K562 (cell line): ENCODE results near the gene SPAG9. TPM values are rescaled to one million over a fixed set of nuclear protein-coding genes. Genes with fewer than 3 reads are reported as not detected.
A peak's percentile ranks its signal among the peaks of the same experiment; 100 is the strongest.

ENCODE experiments used
- ATAC-seq: fragments of 200-7000 bp; cut with Tn5 transposase; 3 replicates; pipeline ENCODE4 v1.9.1; 2020; ENCODE audit warnings: moderate library complexity
- BruUV-seq: library from RNA; stranded (reverse); fragments of 400-500 nt; replicated peaks from 2 replicates; lab custom pipeline; 2021; lab: Mats Ljungman, UMichigan
- CTCF ChIA-PET: fragments of 300-600 bp; formaldehyde crosslinking; extraction: SDS; loops from one replicate; lab custom pipeline; 2021; ENCODE audit warnings: low intra/inter-chr PET ratio; lab: Yijun Ruan, JAX
- POLR2A ChIA-PET: fragments of 300-600, 350-650 bp; sonication (Branson Sonifier 250); formaldehyde crosslinking; extraction: SDS; loops from one replicate; lab custom pipeline; 2021; ENCODE audit warnings: antibody characterized with exemption, inconsistent platforms; lab: Yijun Ruan, JAX
- DNase-seq, 4 experiments: peaks; one replicate each; pipeline versions ENCODE4 v3.0.0 to v3.0.0-alpha.2; 2011 to 2018; ENCODE audit warnings: low spot score in 3 of 4, mixed read lengths in 3 of 4; ENCODE audit errors: extremely low read depth in 1 of 4
- FAIRE-seq: peaks from 2 replicates; lab custom pipeline; 2011; peaks lifted over from hg19 to GRCh38; lab: Jason Lieb, UNC
- H2AFZ ChIP-seq: 2 replicates; pipeline ENCODE4 v1.6.0; 2011; ENCODE audit warnings: low read depth, low read length, control low read depth, inconsistent platforms
- H3K27ac ChIP-seq: fragments of 200-600 bp; 3 replicates; pipeline ENCODE4 v1.8.0; 2011; ENCODE audit warnings: low read depth, mild to moderate bottlenecking, control low read depth, inconsistent platforms, low read length, moderate library complexity, mixed read lengths; ENCODE audit errors: extremely low read depth
- H3K27me3 ChIP-seq, 2 experiments: fragments of 300-600 bp in 1 of 2; 2 replicates in 1 of 2; 3 replicates in 1 of 2; pipeline versions ENCODE4 v1.6.0 to v1.8.0; 2011; ENCODE audit warnings: inconsistent platforms in 2 of 2, low read length in 2 of 2, mild to moderate bottlenecking in 1 of 2, mixed read lengths in 1 of 2, moderate library complexity in 1 of 2; ENCODE audit not compliant: control insufficient read depth in 2 of 2, insufficient read depth in 2 of 2
- H3K36me3 ChIP-seq: fragments of 300-600 bp; 3 replicates; pipeline ENCODE4 v1.8.0; 2011; ENCODE audit warnings: mild to moderate bottlenecking, low read length, inconsistent platforms; ENCODE audit not compliant: control insufficient read depth, insufficient read depth
- H3K4me1 ChIP-seq, 2 experiments: fragments of 200-600 bp in 1 of 2; replicated peaks in 1 of 2; 2 replicates in 1 of 2; 3 replicates in 1 of 2; pipeline versions ENCODE4 v1.5.1 to v1.8.0; 2011; ENCODE audit warnings: inconsistent platforms in 2 of 2, low read length in 2 of 2, mild to moderate bottlenecking in 1 of 2, mixed read lengths in 1 of 2, moderate library complexity in 1 of 2; ENCODE audit not compliant: control insufficient read depth in 2 of 2, insufficient read depth in 2 of 2
- H3K4me2 ChIP-seq: 2 replicates; pipeline ENCODE4 v1.6.1; 2011; ENCODE audit warnings: low read length, control low read depth, inconsistent platforms, mixed read lengths; ENCODE audit not compliant: insufficient read depth
- H3K4me3 ChIP-seq: fragments of 200-600 bp; sonication (generic), shearing (Covaris generic); 2 replicates; pipeline ENCODE4 v1.5.1; 2016; ENCODE audit warnings: control low read depth, inconsistent platforms
- H3K79me2 ChIP-seq: fragments of 200-600 bp; 3 replicates; pipeline ENCODE4 v1.8.0; 2011; ENCODE audit warnings: low read length, inconsistent platforms; ENCODE audit not compliant: control insufficient read depth, insufficient read depth
- H3K9ac ChIP-seq, 2 experiments: 2 replicates each; pipeline versions ENCODE4 v1.6.0 to v1.6.1; 2011; ENCODE audit warnings: low read depth in 2 of 2, low read length in 2 of 2, control low read depth in 1 of 2, inconsistent platforms in 1 of 2, mild to moderate bottlenecking in 1 of 2, mixed read lengths in 1 of 2; ENCODE audit not compliant: insufficient read depth in 1 of 2
- H3K9me1 ChIP-seq: one replicate; pipeline ENCODE4 v1.6.0; 2011; ENCODE audit warnings: inconsistent platforms, mild to moderate bottlenecking, low read length, moderate library complexity; ENCODE audit not compliant: control insufficient read depth, insufficient read depth
- H3K9me3 ChIP-seq: replicated peaks from 2 replicates; pipeline ENCODE4 v1.5.1; 2011; ENCODE audit warnings: low read depth, low read length, inconsistent platforms; ENCODE audit not compliant: control insufficient read depth, insufficient read depth
- H4K20me1 ChIP-seq: replicated peaks from 2 replicates; pipeline ENCODE4 v1.6.1; 2011; ENCODE audit warnings: low read length, inconsistent platforms, mixed read lengths; ENCODE audit not compliant: control insufficient read depth, insufficient read depth
- ARID4B ChIP-seq: sonication (generic); formaldehyde crosslinking; IDR thresholded peaks from 2 replicates; pipeline ENCODE4 v1.8.0; 2022; ENCODE audit warnings: mild to moderate bottlenecking, missing genetic modification reagents
- CGGBP1 ChIP-seq: fragments of 250-450 bp; sonication (Bioruptor Pico); IDR thresholded peaks from 2 replicates; pipeline ENCODE4 v1.9.0; 2021; ENCODE audit warnings: mild to moderate bottlenecking
- CREM ChIP-seq: IDR thresholded peaks from 2 replicates; pipeline ENCODE4 v1.6.1; 2014; ENCODE audit warnings: antibody characterized with exemption, low read depth
- DDX20 ChIP-seq: fragments of 450-650 bp; IDR thresholded peaks from 2 replicates; pipeline ENCODE4 v1.6.1; 2016; ENCODE audit warnings: missing genetic modification characterization, low read depth, mild to moderate bottlenecking, missing compliant biosample characterization, moderate library complexity
- GATAD2A ChIP-seq: fragments of 450-650 bp; IDR thresholded peaks from 2 replicates; pipeline ENCODE4 v1.6.1; 2017
- NFIX ChIP-seq: fragments of 250-450 bp; sonication (Bioruptor Pico); IDR thresholded peaks from 2 replicates; pipeline ENCODE4 v1.4.0; 2020; ENCODE audit warnings: low read depth, mild to moderate bottlenecking, moderate library complexity
- NUFIP1 ChIP-seq: fragments of 450-650 bp; IDR thresholded peaks from 2 replicates; pipeline ENCODE4 v1.6.1; 2018; ENCODE audit not compliant: partially characterized antibody
- PREB ChIP-seq: sonication (generic); formaldehyde crosslinking; IDR thresholded peaks from 2 replicates; pipeline ENCODE4 v1.8.1; 2023; ENCODE audit warnings: mild to moderate bottlenecking, missing genetic modification reagents
- PYGO2 ChIP-seq: fragments of 450-650 bp; IDR thresholded peaks from 2 replicates; pipeline ENCODE4 v1.6.1; 2016; ENCODE audit warnings: mild to moderate bottlenecking, missing genetic modification characterization, moderate library complexity, missing compliant biosample characterization
- RBM25 ChIP-seq: fragments of 200-400 bp; formaldehyde crosslinking; IDR thresholded peaks from 2 replicates; pipeline ENCODE4 v1.6.1; 2018; ENCODE audit warnings: low read length, low read depth, moderate library complexity; ENCODE audit not compliant: severe bottlenecking
- TFAP4 ChIP-seq: sonication (generic); formaldehyde crosslinking; IDR thresholded peaks from 2 replicates; pipeline ENCODE4 v1.8.0; 2022; ENCODE audit warnings: missing genetic modification reagents, mild to moderate bottlenecking, moderate library complexity, borderline replicate concordance
- WGBS: fragments of 100-300 bp; shearing (Covaris generic); methylation state at CpG from one replicate; pipeline ENCODE4 v1.1.6; 2016; ENCODE audit warnings: low coverage, mixed read lengths; ENCODE audit not compliant: insufficient coverage; ENCODE audit errors: missing lambda C conversion rate; 5-methylcytosine and 5-hydroxymethylcytosine counted together
- in situ Hi-C: fragments of 300-500 bp; cut with MboI; formaldehyde crosslinking; loops from 4 replicates; pipeline ENCODE4 v1.15.0; 2018; ENCODE audit warnings: inconsistent platforms, mixed read lengths
- intact Hi-C: fragments of 100-400 bp; cut with micrococcal nuclease; formaldehyde crosslinking; loops from 2 replicates; pipeline ENCODE4 v1.14.2; 2022
- polyA plus RNA-seq, 8 experiments: library from polyadenylated mRNA; depleted of rRNA in 4 of 8; stranded (reverse) in 5 of 8; unstranded in 3 of 8; fragments of >200 nt; fragmentation: Nextera tagmentation in 2 of 8; fragmentation: Illumina TruSeq in 1 of 8; extraction: Ambion mirVana in 2 of 8; extraction: Trizol in 1 of 8; gene quantifications; 2 replicates each; pipeline versions ENCODE4 v1.2.1 to v1.2.3, GENCODE V29; 2011 to 2014; ENCODE audit warnings: inconsistent platforms in 1 of 8, missing spikeins in 1 of 8
- total RNA-seq, 7 experiments: library from RNA; depleted of rRNA in 6 of 7; stranded (reverse); fragments of >200 nt in 6 of 7; fragmentation: Illumina TruSeq in 2 of 7; extraction: Trizol in 2 of 7; gene quantifications; 2 replicates each; pipeline versions ENCODE4 v1.2.1 to v1.2.3, GENCODE V29; 2011 to 2021; ENCODE audit warnings: low replicate concordance in 1 of 7

The SPAG9 gene
- total and polyA plus RNA-seq, 9 of the 15 experiments (the other 6 are each of a cell fraction or from before 2014, with no cell fraction given): 12.2 to 99.2 (median 58.2) TPM

GRCh38 chr17:51054748-51055147 lies 65.9 kb downstream of the SPAG9 start (continued):
- no peak for TF ChIP-seq ARID4B (CRISPR knock-in tag)

GRCh38 chr17:51052235-51052634 lies 68.4 kb downstream of the SPAG9 start:
- Histone ChIP-seq H3K4me1 (no peaks in the 10 kb centered on the region; a peak in 1 of 5 replicates), H3K79me2 (peaks cover 20% of the 10 kb centered on the region), H3K27ac (no peak overlapping the region), H3K36me3 (peaks cover 5% of the 10 kb centered on the region; the same call in 1 of the 3 replicates), H3K9ac (no peak overlapping the region), H3K4me3 (no peak overlapping the region), H2AFZ (no peak overlapping the region), H3K27me3 (no peaks in the 10 kb centered on the region), H3K9me3 (no peaks in the 10 kb centered on the region), H4K20me1 (no peaks in the 10 kb centered on the region; the same call in 1 of the 2 replicates), H3K4me2 (no peak overlapping the region), H3K9me1 (no peaks in the 10 kb centered on the region)
- in situ Hi-C loops: no loop called here
- intact Hi-C loops: no loop called here
- BruUV-seq: no TSS peak
- WGBS: 91% methylated on average over 3 of the region's 3 CpGs
- FAIRE-seq (peak; percentile 29), ATAC-seq (no peak), DNase-seq (no peak)
- TF ChIP-seq PREB (no peak), NUFIP1 (no peak), RBM25 (no peak), NFIX (CRISPR knock-in tag) (no peak), CREM (no peak), CGGBP1 (no peak), GATAD2A (no peak), PYGO2 (tag) (no peak), TFAP4 (no peak), DDX20 (no peak)
- ChIA-PET CTCF (no interaction called here), POLR2A (interaction anchor here (0.6 to 1.0 kb wide), 3 partner anchors 10 to 48 kb away, joined by 3 to 5 read pairs (median 3); no protein-coding TSS in a partner anchor)
